ENCODE results near the gene BTBD9.

DNA sequence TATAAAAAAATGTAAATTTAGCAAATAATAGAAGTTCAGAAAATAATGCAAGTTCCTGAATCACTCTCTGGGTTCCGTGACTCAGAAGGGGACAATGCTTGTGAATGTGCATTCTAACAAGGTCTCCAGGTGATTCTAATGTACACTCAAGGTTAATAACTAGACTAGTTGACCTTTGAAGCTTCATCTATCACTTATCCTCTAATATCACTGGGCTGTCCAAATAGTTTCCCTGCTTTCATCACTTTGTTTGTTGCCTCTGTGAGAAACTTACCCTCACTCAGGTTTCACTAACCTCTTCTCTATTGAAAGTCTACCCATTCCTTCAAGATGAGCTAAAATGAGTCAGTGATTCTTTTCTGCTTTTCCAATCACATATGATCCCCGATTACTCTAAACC, 189.0 kb downstream of the BTBD9 start:
- TF ChIP-seq CTCF (IDR thresholded peaks at IDR 0.05) (no peak), EZH2 (IDR thresholded peaks at IDR 0.05; ENCODE audit: borderline replicate concordance, insufficient read depth, low read depth, low read length, poor library complexity, severe bottlenecking) (no peak)

All from B cell (primary cell).